GM12873 (cell line): ENCODE data around the gene RBM47.

Experiments used
- TF ChIP-seq, protein P1 (sequence below): IDR thresholded peaks from 2 replicates; pipeline ENCODE4 v1.5.1; 2012; ENCODE audit warnings: low read depth, mild to moderate bottlenecking, moderate library complexity, low read length, control low read depth; ENCODE audit not compliant: insufficient read depth; ENCODE audit errors: missing control alignments

Gene RBM47

DNA sequence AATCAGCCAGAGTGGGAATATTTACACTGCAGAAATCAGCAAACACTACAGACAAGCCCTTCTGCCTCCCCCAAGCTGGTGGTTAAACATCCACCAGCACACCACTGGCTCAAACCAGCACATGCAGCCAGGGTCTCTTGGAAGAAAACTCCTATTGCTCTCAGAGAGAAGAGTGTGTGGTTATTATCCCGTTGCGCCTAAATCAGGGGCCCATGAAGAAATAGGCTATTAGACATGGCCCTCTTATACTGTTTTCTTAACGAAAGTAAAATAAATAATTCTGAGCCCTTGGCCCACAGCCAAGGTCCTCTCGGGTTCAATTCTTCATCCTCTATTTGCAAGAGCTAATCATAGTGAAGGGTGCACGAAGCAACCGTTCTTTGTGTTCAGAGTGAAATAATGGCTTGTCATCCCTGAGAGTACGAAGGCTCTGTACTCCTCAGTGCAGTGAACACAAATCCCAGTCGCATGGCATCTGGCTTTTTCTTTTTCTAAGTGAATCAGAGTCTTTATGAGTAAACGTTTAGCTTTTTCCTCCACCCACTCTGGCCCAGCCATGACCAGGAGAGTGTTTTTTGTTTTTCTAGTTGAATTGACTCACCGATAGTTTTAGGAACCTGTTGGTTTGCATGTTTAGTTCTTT, 33.4 kb upstream of the RBM47 start:
- TF ChIP-seq, protein P1, sequence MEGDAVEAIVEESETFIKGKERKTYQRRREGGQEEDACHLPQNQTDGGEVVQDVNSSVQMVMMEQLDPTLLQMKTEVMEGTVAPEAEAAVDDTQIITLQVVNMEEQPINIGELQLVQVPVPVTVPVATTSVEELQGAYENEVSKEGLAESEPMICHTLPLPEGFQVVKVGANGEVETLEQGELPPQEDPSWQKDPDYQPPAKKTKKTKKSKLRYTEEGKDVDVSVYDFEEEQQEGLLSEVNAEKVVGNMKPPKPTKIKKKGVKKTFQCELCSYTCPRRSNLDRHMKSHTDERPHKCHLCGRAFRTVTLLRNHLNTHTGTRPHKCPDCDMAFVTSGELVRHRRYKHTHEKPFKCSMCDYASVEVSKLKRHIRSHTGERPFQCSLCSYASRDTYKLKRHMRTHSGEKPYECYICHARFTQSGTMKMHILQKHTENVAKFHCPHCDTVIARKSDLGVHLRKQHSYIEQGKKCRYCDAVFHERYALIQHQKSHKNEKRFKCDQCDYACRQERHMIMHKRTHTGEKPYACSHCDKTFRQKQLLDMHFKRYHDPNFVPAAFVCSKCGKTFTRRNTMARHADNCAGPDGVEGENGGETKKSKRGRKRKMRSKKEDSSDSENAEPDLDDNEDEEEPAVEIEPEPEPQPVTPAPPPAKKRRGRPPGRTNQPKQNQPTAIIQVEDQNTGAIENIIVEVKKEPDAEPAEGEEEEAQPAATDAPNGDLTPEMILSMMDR = no peak

DNA sequence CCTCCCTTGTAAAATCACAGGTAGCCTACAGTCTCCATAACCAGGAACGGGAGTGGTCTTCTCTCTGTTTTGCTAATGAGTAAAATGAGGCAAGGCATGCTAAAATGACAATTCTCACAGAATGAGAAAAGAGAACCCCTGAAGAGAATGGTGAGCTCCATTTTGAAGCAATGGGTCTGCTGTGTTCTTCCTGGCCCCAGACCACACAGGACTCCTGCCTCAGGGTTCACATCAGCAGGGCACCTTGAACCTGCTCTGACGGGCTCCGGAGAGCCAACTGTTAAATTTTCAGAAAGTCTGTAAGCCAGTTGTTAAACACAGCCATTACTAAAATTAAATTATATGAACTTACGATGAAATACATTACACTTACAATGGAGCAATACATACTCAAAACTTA, 32.1 kb upstream of the RBM47 start:
- TF ChIP-seq, protein P1 = no peak

DNA sequence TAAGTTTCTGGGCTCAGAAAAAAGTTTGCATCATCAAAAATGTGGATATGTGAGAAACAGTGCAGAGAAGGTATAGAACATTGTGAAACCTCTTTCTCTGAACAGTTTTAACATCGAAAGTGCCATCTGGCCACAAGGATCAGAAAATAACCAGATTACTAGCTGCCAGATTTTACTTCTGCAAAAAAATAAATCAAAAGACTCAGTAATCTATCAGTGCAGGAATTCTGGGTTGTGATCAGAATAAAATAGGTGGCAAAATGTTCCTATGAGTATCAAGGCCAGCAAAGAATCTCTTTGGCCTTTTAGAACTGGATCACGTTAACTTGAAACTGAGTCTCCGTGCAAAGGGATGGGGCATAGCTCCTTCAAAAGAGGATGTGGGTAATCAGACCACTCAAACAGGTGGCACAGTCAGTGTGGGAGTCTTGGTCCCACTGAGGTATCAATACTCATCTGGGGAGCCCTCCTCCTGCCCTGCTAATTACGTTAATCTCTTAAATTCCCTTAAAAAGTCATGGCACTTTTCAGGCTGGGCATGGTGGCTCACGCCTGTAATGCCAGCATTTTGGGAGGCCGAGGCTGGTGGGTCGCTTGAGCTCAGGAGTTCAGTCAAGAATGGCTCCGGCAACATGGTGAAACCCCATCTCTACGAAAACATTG, 26.7 kb upstream of the RBM47 start:
- TF ChIP-seq, protein P1 = no peak

DNA sequence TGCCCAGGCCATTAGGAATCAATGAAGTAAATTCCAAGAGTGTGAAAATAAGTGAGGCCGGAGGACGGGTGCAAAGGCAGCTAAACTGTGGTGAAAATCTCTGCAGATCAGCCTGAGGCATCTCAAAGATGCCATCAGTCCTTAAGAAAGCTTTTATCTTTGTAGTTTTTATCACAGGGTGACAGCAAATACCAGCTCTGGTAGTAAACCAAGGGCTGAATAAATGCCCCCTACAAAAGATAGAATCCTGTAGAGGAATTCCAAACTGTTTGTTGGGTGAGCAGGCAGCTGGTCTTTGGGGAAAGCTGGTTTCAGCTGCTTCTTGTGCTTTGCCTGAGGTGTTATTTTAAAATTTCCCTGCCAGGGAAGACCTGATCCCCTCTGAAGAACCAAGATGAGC, 21.6 kb upstream of the RBM47 start:
- TF ChIP-seq, protein P1 = no peak

DNA sequence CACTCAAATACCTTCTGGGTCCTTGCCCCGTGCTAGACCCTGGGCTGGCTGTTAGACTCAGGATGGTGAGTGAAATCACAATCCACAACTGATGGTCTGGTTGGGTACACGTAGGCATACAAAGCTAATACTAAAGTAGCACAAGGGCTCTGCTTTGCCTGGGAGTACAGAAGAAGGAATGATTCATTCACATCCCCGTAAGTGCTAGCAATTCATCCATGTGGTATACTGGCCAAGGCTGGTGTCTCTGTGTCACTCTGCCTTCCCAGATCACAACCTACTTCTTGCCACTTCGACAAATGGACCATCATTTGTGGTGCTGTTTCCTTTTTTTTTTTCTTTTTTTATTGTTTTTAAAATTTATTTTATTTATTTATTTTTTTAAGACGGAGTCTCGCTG, 19.7 kb upstream of the RBM47 start:
- TF ChIP-seq, protein P1 = no peak

DNA sequence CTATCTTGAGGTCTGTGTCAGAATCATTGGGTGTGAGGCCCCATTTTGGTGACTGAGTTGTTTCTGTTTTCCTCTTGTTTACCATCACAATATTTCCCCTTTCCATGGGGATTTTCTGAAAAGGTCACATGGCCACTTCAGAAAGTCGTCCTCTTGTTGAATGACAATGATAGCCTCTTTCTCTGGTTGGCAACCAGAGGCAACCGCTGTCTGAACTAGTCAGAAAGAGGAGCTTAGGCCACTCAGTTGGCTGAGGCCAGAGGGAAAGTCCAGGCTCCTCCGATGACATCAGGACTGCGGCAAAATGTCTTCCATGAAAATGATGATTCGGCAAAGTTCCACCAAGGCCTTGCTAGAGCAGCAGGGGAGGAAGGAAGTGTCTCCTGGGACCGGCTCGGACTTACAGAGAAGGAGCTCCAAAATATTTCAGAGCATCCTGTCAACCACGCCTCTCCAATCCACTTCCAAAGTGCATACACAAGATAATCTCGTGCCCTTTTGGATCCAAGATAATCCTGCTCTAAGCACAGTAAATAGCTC, 19.1 kb upstream of the RBM47 start:
- TF ChIP-seq, protein P1 = no peak

DNA sequence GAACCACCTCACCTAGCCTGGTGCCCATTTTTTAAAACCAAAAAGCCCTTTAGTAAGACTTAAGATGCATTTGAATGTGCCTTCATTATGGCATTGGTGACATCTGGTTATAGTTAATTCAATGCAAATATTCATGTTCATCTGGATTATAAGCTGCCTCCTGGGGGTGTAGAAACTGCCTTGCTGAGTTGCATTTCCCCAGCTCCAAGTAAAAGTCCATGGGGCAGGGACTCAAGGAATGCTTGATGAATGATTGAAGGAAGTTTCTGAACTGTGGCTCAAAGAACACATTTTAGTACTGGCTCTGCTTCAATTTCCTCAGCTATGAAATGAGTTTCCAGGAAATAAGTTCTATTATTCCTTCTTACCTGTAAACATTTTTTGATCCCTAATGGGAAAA, 18.5 kb upstream of the RBM47 start:
- TF ChIP-seq, protein P1 = no peak
